GM12878 (cell line): Measurements from ENCODE around the gene UST.

Experiments
- CBX5 ChIP-seq: sonication (generic); IDR thresholded peaks from 2 replicates; pipeline ENCODE4 v1.6.1; 2016; ENCODE audit warnings: low read depth, moderate library complexity, mild to moderate bottlenecking, inconsistent platforms
- CTCF ChIP-seq, 3 experiments: IDR thresholded peaks in 2 of 3; conservative IDR thresholded peaks in 1 of 3; 2 replicates each; pipeline ENCODE4 v1.5.1; 2011; ENCODE audit warnings: low read depth in 3 of 3, low read length in 3 of 3, mild to moderate bottlenecking in 3 of 3, control low read depth in 2 of 3, moderate library complexity in 2 of 3, inconsistent platforms in 1 of 3, mixed read lengths in 1 of 3; ENCODE audit not compliant: control insufficient read depth in 2 of 3, insufficient read depth in 1 of 3; ENCODE audit errors: extremely low read depth in 1 of 3
- EZH2 ChIP-seq: IDR thresholded peaks from 2 replicates; pipeline ENCODE4 v1.6.1; 2012; ENCODE audit warnings: low read depth, mild to moderate bottlenecking, control low read depth, inconsistent platforms, low read length, borderline replicate concordance; ENCODE audit not compliant: control insufficient read depth
- NFXL1 ChIP-seq: fragments of 450-650 bp; IDR thresholded peaks from 2 replicates; pipeline ENCODE4 v1.6.1; 2017; ENCODE audit warnings: antibody characterized with exemption, mild to moderate bottlenecking, borderline replicate concordance
- PKNOX1 ChIP-seq: fragments of 450-650 bp; IDR thresholded peaks from 2 replicates; pipeline ENCODE4 v1.6.1; 2016; ENCODE audit warnings: mild to moderate bottlenecking
- POLR2A ChIP-seq: IDR thresholded peaks from 2 replicates; pipeline ENCODE4 v1.6.1; 2011; ENCODE audit warnings: low read depth, mild to moderate bottlenecking, low read length
- RBBP5 ChIP-seq: fragments of 200-600 bp; sonication (generic); conservative IDR thresholded peaks from 2 replicates; pipeline ENCODE4 v1.6.1; 2016
- SMC3 ChIP-seq: IDR thresholded peaks from 2 replicates; pipeline ENCODE4 v1.6.1; 2011; ENCODE audit warnings: low read length, improper control_type of control experiment, borderline replicate concordance
- TCF3 ChIP-seq: IDR thresholded peaks from 2 replicates; pipeline ENCODE4 v1.6.1; 2012; ENCODE audit warnings: low read depth, mild to moderate bottlenecking, low read length, borderline replicate concordance; ENCODE audit not compliant: insufficient read depth
- ZBTB33 ChIP-seq: fragments of 450-650 bp; IDR thresholded peaks from 2 replicates; pipeline ENCODE4 v1.6.1; 2017; ENCODE audit warnings: mild to moderate bottlenecking

- no peak for TF ChIP-seq TCF3
- TF ChIP-seq RBBP5: no peak
- no peak for TF ChIP-seq CBX5
- no peak for TF ChIP-seq CTCF (IDR thresholded peaks at IDR 0.05 in 2 of 3, conservative IDR thresholded peaks at IDR 0.05 in 1 of 3; ENCODE audit: control insufficient read depth in 2 of 3, extremely low read depth in 1 of 3, insufficient read depth in 1 of 3, low read depth in 3 of 3, low read length in 3 of 3)
- TF ChIP-seq PKNOX1: no peak
- no peak for TF ChIP-seq POLR2A
- TF ChIP-seq EZH2: no peak
- TF ChIP-seq NFXL1: no peak
- TF ChIP-seq ZBTB33: no peak
- no peak for TF ChIP-seq SMC3
Measured at GRCh38 chr6:148751793-148752170, 5.0 kb downstream of the UST start.
